ENCODE measurements around the gene TPP2.

GRCh38 chr13:102558029-102558428 is 38.8 kb upstream of the TPP2 start:
- no peak for TF ChIP-seq CTCF (IDR thresholded peaks at IDR 0.05; ENCODE audit: insufficient read depth, low read length, poor library complexity, severe bottlenecking)
- TF ChIP-seq EZH2phosphoT487 (conservative IDR thresholded peaks at IDR 0.05; ENCODE audit: low read length): no peak

Measured in SU-DHL-6 (cell line).